PC-9 (cell line): ENCODE data around the gene TNS4. TPM values are rescaled to one million over a fixed set of nuclear protein-coding genes. Genes with fewer than 3 reads are reported as not detected.

Experiments
- BruUV-seq: library from RNA; stranded (reverse); fragments of 400-500 nt; replicated peaks from 2 replicates; lab custom pipeline; 2021; lab: Mats Ljungman, UMichigan
- CTCF ChIA-PET: fragments of 300-600 bp; sonication (Branson Sonifier 250); formaldehyde crosslinking; loops from one replicate; lab custom pipeline; 2022; ENCODE audit warnings: antibody characterized with exemption; lab: Charles Lee
- POLR2A ChIA-PET: fragments of 300-600 bp; sonication (Branson Sonifier 250); formaldehyde crosslinking; loops from one replicate; lab custom pipeline; 2022; ENCODE audit warnings: antibody characterized with exemption; ENCODE audit not compliant: unreplicated experiment; lab: Charles Lee
- DNase-seq, 2 experiments: peaks; one replicate each; pipeline versions ENCODE4 v3.0.0 to v3.0.0-alpha.2; 2015 to 2022; ENCODE audit warnings: mixed read lengths in 1 of 2
- H2AFZ ChIP-seq: fragments of 200-600 bp; sonication (generic); 2 replicates; pipeline ENCODE4 v1.8.1; 2017; ENCODE audit warnings: antibody characterized with exemption
- H3F3A ChIP-seq: fragments of 200-600 bp; sonication (generic); 2 replicates; pipeline ENCODE4 v1.8.1; 2017; ENCODE audit warnings: antibody characterized with exemption, mild to moderate bottlenecking, low read depth; ENCODE audit not compliant: insufficient read depth
- H3K27ac ChIP-seq: fragments of 200-600 bp; sonication (generic); 2 replicates; pipeline ENCODE4 v1.6.1; 2016; ENCODE audit warnings: mixed run types
- H3K27me3 ChIP-seq: fragments of 200-600 bp; sonication (generic); 2 replicates; pipeline ENCODE4 v1.6.1; 2016; ENCODE audit warnings: low read depth, mixed run types; ENCODE audit not compliant: insufficient read depth
- H3K36me3 ChIP-seq: fragments of 200-600 bp; sonication (generic); 2 replicates; pipeline ENCODE4 v1.6.1; 2016; ENCODE audit warnings: low read depth, mixed run types
- H3K4me1 ChIP-seq: fragments of 200-600 bp; sonication (generic); replicated peaks from 2 replicates; pipeline ENCODE4 v1.6.1; 2016; ENCODE audit warnings: mixed run types; ENCODE audit not compliant: insufficient read depth
- H3K4me2 ChIP-seq: fragments of 200-600 bp; sonication (generic); 2 replicates; pipeline ENCODE4 v1.6.1; 2017; ENCODE audit warnings: mixed run types
- H3K4me3 ChIP-seq: fragments of 200-600 bp; sonication (generic); 2 replicates; pipeline ENCODE4 v1.6.1; 2016; ENCODE audit warnings: mixed run types
- H3K79me2 ChIP-seq: fragments of 200-600 bp; sonication (generic); 2 replicates; pipeline ENCODE4 v1.6.1; 2017; ENCODE audit warnings: low read depth, mixed run types
- H3K9me2 ChIP-seq: fragments of 200-600 bp; sonication (generic); 2 replicates; pipeline ENCODE4 v1.8.1; 2017; ENCODE audit warnings: mild to moderate bottlenecking; ENCODE audit not compliant: insufficient read depth
- H3K9me3 ChIP-seq: fragments of 200-600 bp; sonication (generic); 2 replicates; pipeline ENCODE4 v1.8.1; 2016; ENCODE audit warnings: low read depth; ENCODE audit not compliant: insufficient read depth
- H4K20me1 ChIP-seq: fragments of 200-600 bp; sonication (generic); 2 replicates; pipeline ENCODE4 v1.8.1; 2017; ENCODE audit not compliant: insufficient read depth
- EZH2 ChIP-seq: fragments of 200-600 bp; sonication (generic); IDR thresholded peaks from 2 replicates; pipeline ENCODE4 v1.8.0; 2017; ENCODE audit warnings: antibody characterized with exemption, low read depth
- intact Hi-C: fragments of 100-400 bp; cut with micrococcal nuclease; formaldehyde crosslinking; loops from one replicate; pipeline ENCODE4 v1.10.0; 2022; ENCODE audit not compliant: unreplicated experiment
- total RNA-seq: library from RNA; stranded (reverse); gene quantifications from 2 replicates; pipeline ENCODE4 v1.2.3, GENCODE V29; 2021
- TF ChIP-seq, protein P1 (sequence below): fragments of 200-600 bp; sonication (generic); conservative IDR thresholded peaks from 2 replicates; pipeline ENCODE4 v1.6.1; 2017; ENCODE audit warnings: mixed run types, antibody characterized with exemption, mild to moderate bottlenecking, moderate library complexity

Gene TNS4
- total RNA-seq, 1 experiment from 2014 or later: 17.4 TPM

DNA sequence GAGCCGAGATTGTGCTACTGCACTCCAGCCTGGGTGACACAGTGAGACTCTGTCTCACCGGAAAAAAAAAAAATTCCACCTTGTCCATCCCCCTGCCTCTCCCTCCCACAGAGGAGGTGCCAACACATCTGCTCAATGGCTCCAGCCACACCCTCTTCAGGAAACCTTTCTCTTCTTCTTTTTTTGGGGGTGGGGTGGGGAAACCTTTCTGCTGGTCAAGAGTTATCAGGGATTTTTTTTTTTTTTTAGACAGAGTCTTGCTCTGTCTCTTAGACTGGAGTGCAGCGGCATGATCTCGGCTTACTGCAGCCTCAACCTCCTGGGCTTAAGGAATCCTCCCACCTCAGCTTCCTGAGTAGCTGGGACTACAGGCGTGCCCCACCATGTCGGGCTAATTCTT, 18.7 kb downstream of the TNS4 start:
- Histone ChIP-seq H3F3A (peaks cover 50% of the 10 kb centered on the region; the same call in 1 of the 2 replicates), H2AFZ (no peak overlapping the region), H3K4me1 (peaks cover 70% of the 10 kb centered on the region), H3K27ac (no peak overlapping the region), H3K9me2 (no peaks in the 10 kb centered on the region), H3K4me3 (no peak overlapping the region), H3K4me2 (no peak overlapping the region; the same call in 1 of the 2 replicates), H3K9me3 (no peaks in the 10 kb centered on the region), H3K36me3 (no peaks in the 10 kb centered on the region), H3K79me2 (no peaks in the 10 kb centered on the region), H4K20me1 (no peaks in the 10 kb centered on the region), H3K27me3 (no peaks in the 10 kb centered on the region)
- POLR2A ChIA-PET: interaction anchor here (0.6 to 0.7 kb wide), 2 partner anchors 68 to 305 kb away, joined by 11 to 17 read pairs; no protein-coding TSS in a partner anchor
- intact Hi-C loops: no loop called here
- no peak for TF ChIP-seq EZH2
- TF ChIP-seq, protein P1, sequence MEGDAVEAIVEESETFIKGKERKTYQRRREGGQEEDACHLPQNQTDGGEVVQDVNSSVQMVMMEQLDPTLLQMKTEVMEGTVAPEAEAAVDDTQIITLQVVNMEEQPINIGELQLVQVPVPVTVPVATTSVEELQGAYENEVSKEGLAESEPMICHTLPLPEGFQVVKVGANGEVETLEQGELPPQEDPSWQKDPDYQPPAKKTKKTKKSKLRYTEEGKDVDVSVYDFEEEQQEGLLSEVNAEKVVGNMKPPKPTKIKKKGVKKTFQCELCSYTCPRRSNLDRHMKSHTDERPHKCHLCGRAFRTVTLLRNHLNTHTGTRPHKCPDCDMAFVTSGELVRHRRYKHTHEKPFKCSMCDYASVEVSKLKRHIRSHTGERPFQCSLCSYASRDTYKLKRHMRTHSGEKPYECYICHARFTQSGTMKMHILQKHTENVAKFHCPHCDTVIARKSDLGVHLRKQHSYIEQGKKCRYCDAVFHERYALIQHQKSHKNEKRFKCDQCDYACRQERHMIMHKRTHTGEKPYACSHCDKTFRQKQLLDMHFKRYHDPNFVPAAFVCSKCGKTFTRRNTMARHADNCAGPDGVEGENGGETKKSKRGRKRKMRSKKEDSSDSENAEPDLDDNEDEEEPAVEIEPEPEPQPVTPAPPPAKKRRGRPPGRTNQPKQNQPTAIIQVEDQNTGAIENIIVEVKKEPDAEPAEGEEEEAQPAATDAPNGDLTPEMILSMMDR: no peak
- BruUV-seq: no TSS peak
- no peak for DNase-seq
- CTCF ChIA-PET: interaction anchor here (0.7 to 0.9 kb wide), 2 partner anchors 50 to 51 kb away, joined by 3 to 5 read pairs; no protein-coding TSS in a partner anchor

- Histone ChIP-seq H3K36me3 (no peaks in the 10 kb centered on the region), H3K4me3 (no peak overlapping the region), H2AFZ (no peak overlapping the region), H3K4me2 (no peak overlapping the region), H3K9me3 (no peaks in the 10 kb centered on the region), H4K20me1 (no peaks in the 10 kb centered on the region), H3K79me2 (no peaks in the 10 kb centered on the region), H3F3A (peaks cover 37% of the 10 kb centered on the region; the same call in 1 of the 2 replicates), H3K27ac (no peak overlapping the region), H3K9me2 (no peaks in the 10 kb centered on the region), H3K4me1 (peaks cover 54% of the 10 kb centered on the region), H3K27me3 (no peaks in the 10 kb centered on the region)
- TF ChIP-seq, protein P1: no peak
- no peak for TF ChIP-seq EZH2
- intact Hi-C loops: no loop called here
- POLR2A ChIA-PET: interaction anchor here (0.6 kb wide), 1 partner anchor 29 kb away, joined by 4 read pairs; no protein-coding TSS in a partner anchor
- no peak for DNase-seq
- no TSS peak for BruUV-seq
- CTCF ChIA-PET: no interaction called here
Measured at GRCh38 chr17:40481106-40481505, 20.3 kb downstream of the TNS4 start.

- intact Hi-C loops: no loop called here
- no TSS peak for BruUV-seq
- Histone ChIP-seq H3K36me3 (no peaks in the 10 kb centered on the region), H3K9me2 (no peaks in the 10 kb centered on the region), H3K4me2 (no peak overlapping the region), H3K9me3 (no peaks in the 10 kb centered on the region), H2AFZ (no peak overlapping the region), H3K79me2 (no peaks in the 10 kb centered on the region), H3K27ac (no peak overlapping the region), H3F3A (peaks cover 36% of the 10 kb centered on the region; the same call in 1 of the 2 replicates), H3K27me3 (no peaks in the 10 kb centered on the region), H3K4me3 (no peak overlapping the region), H4K20me1 (no peaks in the 10 kb centered on the region), H3K4me1 (peaks cover 49% of the 10 kb centered on the region)
- ChIA-PET CTCF (no interaction called here), POLR2A (interaction anchor here (0.6 kb wide), 1 partner anchor 30 kb away, joined by 4 read pairs; no protein-coding TSS in a partner anchor)
- DNase-seq: no peak
- TF ChIP-seq, protein P1: no peak
- no peak for TF ChIP-seq EZH2
Measured at GRCh38 chr17:40480501-40481003, 20.9 kb downstream of the TNS4 start.
